ENCODE results near the gene IGFBP7.

GRCh38 chr4:57132743-57133137 lies 22.6 kb upstream of the IGFBP7 start:
- TF ChIP-seq, protein P1, sequence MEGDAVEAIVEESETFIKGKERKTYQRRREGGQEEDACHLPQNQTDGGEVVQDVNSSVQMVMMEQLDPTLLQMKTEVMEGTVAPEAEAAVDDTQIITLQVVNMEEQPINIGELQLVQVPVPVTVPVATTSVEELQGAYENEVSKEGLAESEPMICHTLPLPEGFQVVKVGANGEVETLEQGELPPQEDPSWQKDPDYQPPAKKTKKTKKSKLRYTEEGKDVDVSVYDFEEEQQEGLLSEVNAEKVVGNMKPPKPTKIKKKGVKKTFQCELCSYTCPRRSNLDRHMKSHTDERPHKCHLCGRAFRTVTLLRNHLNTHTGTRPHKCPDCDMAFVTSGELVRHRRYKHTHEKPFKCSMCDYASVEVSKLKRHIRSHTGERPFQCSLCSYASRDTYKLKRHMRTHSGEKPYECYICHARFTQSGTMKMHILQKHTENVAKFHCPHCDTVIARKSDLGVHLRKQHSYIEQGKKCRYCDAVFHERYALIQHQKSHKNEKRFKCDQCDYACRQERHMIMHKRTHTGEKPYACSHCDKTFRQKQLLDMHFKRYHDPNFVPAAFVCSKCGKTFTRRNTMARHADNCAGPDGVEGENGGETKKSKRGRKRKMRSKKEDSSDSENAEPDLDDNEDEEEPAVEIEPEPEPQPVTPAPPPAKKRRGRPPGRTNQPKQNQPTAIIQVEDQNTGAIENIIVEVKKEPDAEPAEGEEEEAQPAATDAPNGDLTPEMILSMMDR (conservative IDR thresholded peaks at IDR 0.05; ENCODE audit: low read length) = no peak
- no peak for TF ChIP-seq EZH2phosphoT487 (IDR thresholded peaks at IDR 0.05; ENCODE audit: borderline replicate concordance, low read depth, low read length)
